Heart right ventricle (tissue), 16 donors: Measurements from ENCODE around the gene GPC5. TPM values are rescaled to one million over a fixed set of nuclear protein-coding genes. Genes with fewer than 3 reads are reported as not detected.

Experiments used
- ATAC-seq, 8 donors: fragments of 200-7000 bp; cut with Tn5 transposase; one replicate each; pipeline ENCODE4 v1.9.1; 2020; ENCODE audit warnings: mild to moderate bottlenecking in 8 of 8, moderate library complexity in 8 of 8, moderate number of reproducible peaks in 1 of 8
- DNase-seq, 2 donors: peaks; one replicate each; pipeline ENCODE4 v3.0.0-alpha.2; 2020
- H3K27ac ChIP-seq, 10 donors: fragments of 200-600 bp; sonication (generic) in 2 of 10; one replicate each; pipeline versions ENCODE4 v1.5.0 to v1.8.0; 2020 to 2022; ENCODE audit warnings: mild to moderate bottlenecking in 3 of 10
- H3K27me3 ChIP-seq, 7 donors: fragments of 200-600 bp; one replicate each; pipeline ENCODE4 v1.8.0; 2021 to 2022; ENCODE audit warnings: mild to moderate bottlenecking in 2 of 7
- H3K36me3 ChIP-seq, 9 donors: fragments of 200-600 bp; sonication (generic) in 1 of 9; one replicate each; pipeline versions ENCODE4 v1.5.0 to v1.8.0; 2020 to 2022; ENCODE audit warnings: mild to moderate bottlenecking in 2 of 9
- H3K4me1 ChIP-seq, 9 donors: fragments of 200-600 bp; sonication (generic) in 1 of 9; one replicate each; pipeline versions ENCODE4 v1.5.0 to v1.8.0; 2020 to 2022; ENCODE audit warnings: mild to moderate bottlenecking in 4 of 9
- H3K4me3 ChIP-seq, 10 donors: fragments of 200-600 bp; sonication (generic) in 2 of 10; one replicate each; pipeline versions ENCODE4 v1.5.0 to v1.8.0; 2020 to 2022; ENCODE audit warnings: mild to moderate bottlenecking in 7 of 10, moderate library complexity in 2 of 10
- H3K9me3 ChIP-seq, 11 donors: fragments of 200-600 bp in 10 of 11; sonication (generic) in 2 of 11; one replicate each; pipeline versions ENCODE4 v1.5.0 to v1.8.0; 2013 to 2022; ENCODE audit warnings: mild to moderate bottlenecking in 2 of 11, control low read depth in 1 of 11, moderate library complexity in 1 of 11
- CTCF ChIP-seq, 9 donors: fragments of 200-600 bp; sonication (generic) in 2 of 9; IDR thresholded peaks; one replicate each; pipeline versions ENCODE4 v1.5.0 to v1.8.0; 2021 to 2022; ENCODE audit warnings: antibody characterized with exemption in 9 of 9, mild to moderate bottlenecking in 5 of 9, moderate library complexity in 1 of 9
- whole genome bisulfite sequencing, 2 donors: extraction: QIAGEN DNeasy Blood & Tissue Kit; methylation state at CpG; one replicate each; pipeline ENCODE4 v1.1.7; 2013; ENCODE audit warnings: inconsistent platforms in 1 of 2; 5-methylcytosine and 5-hydroxymethylcytosine counted together
- intact Hi-C, 10 donors: fragments of 100-400 bp; cut with DNase I; formaldehyde crosslinking; loops; one replicate each; pipeline versions ENCODE4 v1.11.1 to v1.14.2; 2022
- polyA plus RNA-seq, 2 donors: library from polyadenylated mRNA; stranded (reverse); fragments of 200-250 nt; gene quantifications; one replicate each; pipeline ENCODE4 v1.2.3, GENCODE V29; 2013
- total RNA-seq, 10 donors: library from RNA; stranded (reverse); fragmentation: NEBNext Ultra II Directional in 3 of 10; extraction: Animal tissue kit (Norgen Biotek cat#: 25700) in 3 of 10; gene quantifications; one replicate each; pipeline versions ENCODE4 v1.2.1 to v1.2.4, GENCODE V29; 2021 to 2023
- donor health status: Arrhythmogenic right ventricular cardiomyopathy.
- donor health status: ischemic (EF 13 %, LVEDD 7.1; RV severe dilation, severe dysfunction).
- donor health status: healthy with polysubstance abuse.
- donor health status: DM: no; HTN: yes; CAD: no.
- donor health status: DM: no; HTN: no; CAD: no.
- donor health status: ischemic (EF 25% LVEDD 6.9; RV normal size, moderate dysfunction).
- donor health status: ischemic (EF 25% LVEDD 5.7; RV mildly dilated, moderate dysfunction).
- donor health status: healthy.
- donor health status: DM: yes; HTN: yes; CAD: no.
- donor health status: Ischemic cardiomyopathy.
- donor health status: ischemic (EF 35%, LVEDD 5.7; RV mildly dilated, moderate dysfunction).
- donor health status: nonischemic (EF 11% LVEDD 7.7; RV severe dilation, severe dysfunction).
- donor health status: DM: yes; HTN: yes; CAD: no.
- donor health status: PGD.
- donor health status: ischemic (EF 29% LVEDD 5.4; RV normal size, mild dysfunction).
- donor health status: nonischemic (EF 23%, LVEDD 6.1; RV moderate dilation, normal function).

Gene GPC5
- total and polyA plus RNA-seq, 12 donors, result 0.01 to 3.5 (median 0.70) TPM; not detected in 1

GRCh38 chr13:91567485-91568207 lies 169.2 kb downstream of the GPC5 start:
- H3K9me3 ChIP-seq, result peaks cover 0 to 5% (median 0%) of the 10 kb centered on the region in 11 donors
- WGBS, 2 donors, result 82 to 84% methylated on average over 5 of the region's 5 CpGs

GRCh38 chr13:91571681-91572080 lies 173.3 kb downstream of the GPC5 start:
- Histone ChIP-seq H3K9me3 (peaks cover 0 to 5% (median 0%) of the 10 kb centered on the region in 11 donors), H3K27me3 (no peaks in the 10 kb centered on the region), H3K27ac (no peak overlapping the region), H3K4me3 (no peak overlapping the region), H3K4me1 (no peaks in the 10 kb centered on the region), H3K36me3 (no peaks in the 10 kb centered on the region)
- no peak for ATAC-seq
- WGBS, 2 donors, result 85 to 90% methylated on average over 5 of the region's 5 CpGs
- no peak for DNase-seq
- TF ChIP-seq CTCF (IDR thresholded peaks at IDR 0.05), result no peak
- intact Hi-C loops, result no loop called here

More at GRCh38 chr13:91567485-91568207, 169.2 kb downstream of the GPC5 start:
- intact Hi-C loops, result no loop called here
- Histone ChIP-seq H3K27ac (no peak overlapping the region), H3K4me1 (no peaks in the 10 kb centered on the region), H3K36me3 (no peaks in the 10 kb centered on the region), H3K27me3 (no peaks in the 10 kb centered on the region), H3K4me3 (no peak overlapping the region)
- ATAC-seq (no peak), DNase-seq (no peak)
- no peak for TF ChIP-seq CTCF (IDR thresholded peaks at IDR 0.05)

DNA sequence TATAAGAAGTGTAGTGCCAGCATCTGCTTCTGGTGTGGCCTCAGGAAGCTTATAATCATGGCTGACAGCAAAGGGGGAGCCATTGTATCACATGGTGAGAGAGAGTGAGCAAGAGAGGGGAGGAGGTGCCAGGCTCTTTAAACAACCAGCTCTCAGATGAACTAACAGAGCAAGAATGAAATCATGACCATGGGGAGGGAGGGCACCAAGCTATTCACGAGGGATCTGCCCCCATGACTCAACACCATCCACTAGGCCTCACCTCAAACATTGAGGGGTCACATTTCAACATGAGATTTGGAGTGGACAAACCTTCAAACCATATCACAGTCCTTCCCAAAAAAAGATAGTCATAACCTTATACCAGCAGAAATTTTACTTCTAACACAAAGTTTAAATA lies 174.0 kb downstream of the GPC5 start:
- DNase-seq (no peak), ATAC-seq (no peak)
- Histone ChIP-seq H3K9me3 (peaks cover 0 to 5% (median 0%) of the 10 kb centered on the region in 11 donors), H3K27me3 (no peaks in the 10 kb centered on the region), H3K27ac (no peak overlapping the region), H3K4me3 (no peak overlapping the region), H3K4me1 (no peaks in the 10 kb centered on the region), H3K36me3 (no peaks in the 10 kb centered on the region)
- TF ChIP-seq CTCF (IDR thresholded peaks at IDR 0.05), result no peak
- WGBS, 2 donors, result 48 to 59% methylated on average over 1 of the region's 1 CpG
- intact Hi-C loops, result no loop called here

DNA sequence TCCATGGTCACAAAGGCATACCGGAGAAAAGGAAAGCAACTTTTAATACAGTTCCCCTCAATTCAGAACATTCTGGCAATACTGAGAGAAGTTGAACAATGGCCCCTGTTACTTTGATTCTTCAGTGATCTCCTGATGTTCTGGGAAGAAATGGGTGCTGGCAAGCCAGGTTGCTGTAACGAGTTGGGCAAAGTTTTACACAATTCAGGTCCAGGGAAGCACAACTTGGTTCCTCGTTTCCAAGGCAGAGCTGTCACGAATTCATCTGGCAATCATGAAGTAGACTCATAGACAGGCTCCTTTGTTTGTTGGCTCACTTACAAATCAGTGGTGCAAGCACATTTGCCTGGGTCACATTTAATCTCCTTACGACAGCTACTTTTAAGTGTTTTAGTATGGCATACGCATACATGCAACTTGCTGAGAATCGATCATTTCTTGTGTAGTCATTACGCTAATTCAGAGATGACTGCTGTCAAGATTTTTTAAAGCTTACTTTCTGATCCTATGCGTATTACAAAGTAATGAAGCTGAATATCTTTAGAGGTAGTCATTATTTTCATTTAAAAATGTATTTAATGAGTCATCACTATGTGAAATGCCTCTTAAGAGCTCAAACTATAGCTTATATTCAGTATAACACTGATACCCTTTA lies 174.7 kb downstream of the GPC5 start:
- Histone ChIP-seq H3K27me3 (no peaks in the 10 kb centered on the region), H3K36me3 (no peaks in the 10 kb centered on the region), H3K4me3 (no peak overlapping the region), H3K4me1 (no peaks in the 10 kb centered on the region), H3K27ac (no peak overlapping the region), H3K9me3 (peaks cover 0 to 8% (median 3%) of the 10 kb centered on the region in 11 donors)
- no peak for TF ChIP-seq CTCF (IDR thresholded peaks at IDR 0.05)
- intact Hi-C loops, result no loop called here
- DNase-seq, result no peak
- 71 to 81% methylated on average over 9 of the region's 9 CpGs for WGBS, 2 donors
- ATAC-seq, result no peak
